PC-3 (cell line): Measurements from ENCODE around the gene HYAL1. TPM values are rescaled to one million over a fixed set of nuclear protein-coding genes. Genes with fewer than 3 reads are reported as not detected.
A peak's percentile ranks its signal among the peaks of the same experiment; 100 is the strongest.

Source experiments
- ATAC-seq: fragments of 200-7000 bp; cut with Tn5 transposase; 2 replicates; pipeline ENCODE4 v1.9.1; 2020; ENCODE audit warnings: mild to moderate bottlenecking, moderate library complexity
- BruUV-seq: library from RNA; stranded (reverse); fragments of 400-500 nt; replicated peaks from 2 replicates; lab custom pipeline; 2021; lab: Mats Ljungman, UMichigan
- CTCF ChIA-PET: fragments of 300-600 bp; sonication (Branson Sonifier 250); formaldehyde crosslinking; loops from one replicate; lab custom pipeline; 2022; ENCODE audit warnings: antibody characterized with exemption; lab: Charles Lee
- POLR2A ChIA-PET: fragments of 300-600 bp; sonication (Branson Sonifier 250); formaldehyde crosslinking; loops from one replicate; lab custom pipeline; 2022; ENCODE audit warnings: antibody characterized with exemption; ENCODE audit not compliant: unreplicated experiment; lab: Charles Lee
- DNase-seq: peaks from one replicate; pipeline ENCODE4 v3.0.0-alpha.2; 2015
- H2AFZ ChIP-seq: fragments of 300-600 bp; sonication (generic); 2 replicates; pipeline ENCODE4 v1.6.0; 2016; ENCODE audit warnings: antibody characterized with exemption, low read length
- H3F3A ChIP-seq: fragments of 300-600 bp; sonication (generic); one replicate; pipeline ENCODE4 v1.6.0; 2017; ENCODE audit warnings: antibody characterized with exemption, low read length, control low read depth, mild to moderate bottlenecking; ENCODE audit not compliant: unreplicated experiment
- H3K27ac ChIP-seq: fragments of 300-600 bp; sonication (generic); 2 replicates; pipeline ENCODE4 v1.5.1; 2016; ENCODE audit warnings: mild to moderate bottlenecking, low read length
- H3K27me3 ChIP-seq: fragments of 300-600 bp; sonication (generic); 2 replicates; pipeline ENCODE4 v1.6.1; 2016; ENCODE audit warnings: low read length, mixed read lengths
- H3K36me3 ChIP-seq: fragments of 300-600 bp; sonication (generic); 2 replicates; pipeline ENCODE4 v1.6.1; 2016; ENCODE audit warnings: low read depth, mixed run types, low read length, mixed read lengths
- H3K4me1 ChIP-seq: fragments of 300-600 bp; sonication (generic); 2 replicates; pipeline ENCODE4 v1.5.1; 2016; ENCODE audit warnings: low read length; ENCODE audit not compliant: insufficient read depth
- H3K4me2 ChIP-seq: fragments of 300-600 bp; sonication (generic); 2 replicates; pipeline ENCODE4 v1.6.0; 2016; ENCODE audit warnings: low read length
- H3K4me3 ChIP-seq: fragments of 300-600 bp; sonication (generic); 2 replicates; pipeline ENCODE4 v1.5.1; 2016; ENCODE audit warnings: mild to moderate bottlenecking, low read length, mixed read lengths
- H3K79me2 ChIP-seq: fragments of 300-600 bp; sonication (generic); 2 replicates; pipeline ENCODE4 v1.6.1; 2017; ENCODE audit warnings: low read length, mixed read lengths
- H3K9ac ChIP-seq: fragments of 300-600 bp; sonication (generic); 2 replicates; pipeline ENCODE4 v1.6.0; 2016; ENCODE audit warnings: mild to moderate bottlenecking, low read length
- H3K9me2 ChIP-seq: fragments of 300-600 bp; sonication (generic); replicated peaks from 2 replicates; pipeline ENCODE4 v1.6.1; 2016; ENCODE audit warnings: mixed run types, low read length, mixed read lengths
- H3K9me3 ChIP-seq: fragments of 300-600 bp; sonication (generic); 2 replicates; pipeline ENCODE4 v1.6.1; 2016; ENCODE audit warnings: low read length, mixed read lengths
- H4K20me1 ChIP-seq: fragments of 300-600 bp; sonication (generic); 2 replicates; pipeline ENCODE4 v1.6.1; 2016; ENCODE audit warnings: low read length, mixed read lengths
- EZH2 ChIP-seq: fragments of 300-600 bp; sonication (generic); IDR thresholded peaks from one replicate; pipeline ENCODE4 v1.6.1; 2017; ENCODE audit warnings: antibody characterized with exemption, mild to moderate bottlenecking, low read length; ENCODE audit not compliant: unreplicated experiment
- EZH2phosphoT487 ChIP-seq: fragments of 300-600 bp; sonication (generic); IDR thresholded peaks from 2 replicates; pipeline ENCODE4 v1.6.1; 2018; ENCODE audit warnings: mild to moderate bottlenecking, antibody characterized with exemption, low read length, borderline replicate concordance
- intact Hi-C: fragments of 100-400 bp; cut with micrococcal nuclease; formaldehyde crosslinking; loops from 2 replicates; pipeline ENCODE4 v1.9.0; 2023
- total RNA-seq: library from RNA; depleted of rRNA; stranded (reverse); fragments of >200 nt; gene quantifications from 2 replicates; pipeline ENCODE4 v1.2.3, GENCODE V29; 2014
- TF ChIP-seq, protein P1 (sequence below): fragments of 300-600 bp; sonication (generic); conservative IDR thresholded peaks from 2 replicates; pipeline ENCODE4 v1.5.1; 2017; ENCODE audit warnings: antibody characterized with exemption, low read depth, mild to moderate bottlenecking, low read length

Gene HYAL1
- total RNA-seq, 1 experiment from 2014 or later, result 1.3 TPM

DNA sequence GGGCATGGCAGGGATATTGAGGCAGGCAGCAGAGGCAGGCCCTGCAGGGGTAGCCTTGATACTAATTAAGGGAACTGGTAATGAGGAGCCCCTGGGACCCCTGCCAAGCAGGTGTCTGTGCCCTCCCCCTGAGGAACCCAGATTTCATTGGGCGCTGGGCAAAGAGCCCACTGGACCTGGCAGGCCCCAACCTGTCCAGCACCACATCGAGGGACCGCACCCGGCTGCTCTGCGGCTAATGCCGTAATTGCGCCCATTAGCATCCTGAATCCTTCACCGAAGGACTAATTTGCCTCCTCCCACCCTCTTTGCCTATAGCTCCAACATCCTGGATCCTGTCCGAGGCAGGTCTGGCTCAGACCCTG is 48.1 kb downstream of the HYAL1 start:
- no TSS peak for BruUV-seq
- no peaks in the 10 kb centered on the region for H3K9me2 ChIP-seq
- DNase-seq, result no peak
- CTCF ChIA-PET, result no interaction called here
- H3K4me3 ChIP-seq, result no peak overlapping the region
- no peak overlapping the region for H3K4me2 ChIP-seq
- no peak overlapping the region for H3K9ac ChIP-seq
- no peak overlapping the region for H3K27ac ChIP-seq
- peaks cover 19% of the 10 kb centered on the region for H3K36me3 ChIP-seq
- H3K27me3 ChIP-seq, result no peaks in the 10 kb centered on the region
- peaks cover 28% of the 10 kb centered on the region for H3K79me2 ChIP-seq
- TF ChIP-seq EZH2phosphoT487 (no peak), EZH2 (no peak)
- TF ChIP-seq, protein P1, sequence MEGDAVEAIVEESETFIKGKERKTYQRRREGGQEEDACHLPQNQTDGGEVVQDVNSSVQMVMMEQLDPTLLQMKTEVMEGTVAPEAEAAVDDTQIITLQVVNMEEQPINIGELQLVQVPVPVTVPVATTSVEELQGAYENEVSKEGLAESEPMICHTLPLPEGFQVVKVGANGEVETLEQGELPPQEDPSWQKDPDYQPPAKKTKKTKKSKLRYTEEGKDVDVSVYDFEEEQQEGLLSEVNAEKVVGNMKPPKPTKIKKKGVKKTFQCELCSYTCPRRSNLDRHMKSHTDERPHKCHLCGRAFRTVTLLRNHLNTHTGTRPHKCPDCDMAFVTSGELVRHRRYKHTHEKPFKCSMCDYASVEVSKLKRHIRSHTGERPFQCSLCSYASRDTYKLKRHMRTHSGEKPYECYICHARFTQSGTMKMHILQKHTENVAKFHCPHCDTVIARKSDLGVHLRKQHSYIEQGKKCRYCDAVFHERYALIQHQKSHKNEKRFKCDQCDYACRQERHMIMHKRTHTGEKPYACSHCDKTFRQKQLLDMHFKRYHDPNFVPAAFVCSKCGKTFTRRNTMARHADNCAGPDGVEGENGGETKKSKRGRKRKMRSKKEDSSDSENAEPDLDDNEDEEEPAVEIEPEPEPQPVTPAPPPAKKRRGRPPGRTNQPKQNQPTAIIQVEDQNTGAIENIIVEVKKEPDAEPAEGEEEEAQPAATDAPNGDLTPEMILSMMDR, result no peak
- peaks cover 14% of the 10 kb centered on the region for H3K4me1 ChIP-seq
- ATAC-seq, result no peak
- no peaks in the 10 kb centered on the region for H3F3A ChIP-seq
- 0 out of 2 replicates have a peak, but pooled peaks cover 7% of the 10 kb centered on the region for H4K20me1 ChIP-seq
- POLR2A ChIA-PET, result no interaction called here
- H2AFZ ChIP-seq, result no peak overlapping the region
- no peaks in the 10 kb centered on the region for H3K9me3 ChIP-seq
- intact Hi-C loops, result no loop called here

DNA sequence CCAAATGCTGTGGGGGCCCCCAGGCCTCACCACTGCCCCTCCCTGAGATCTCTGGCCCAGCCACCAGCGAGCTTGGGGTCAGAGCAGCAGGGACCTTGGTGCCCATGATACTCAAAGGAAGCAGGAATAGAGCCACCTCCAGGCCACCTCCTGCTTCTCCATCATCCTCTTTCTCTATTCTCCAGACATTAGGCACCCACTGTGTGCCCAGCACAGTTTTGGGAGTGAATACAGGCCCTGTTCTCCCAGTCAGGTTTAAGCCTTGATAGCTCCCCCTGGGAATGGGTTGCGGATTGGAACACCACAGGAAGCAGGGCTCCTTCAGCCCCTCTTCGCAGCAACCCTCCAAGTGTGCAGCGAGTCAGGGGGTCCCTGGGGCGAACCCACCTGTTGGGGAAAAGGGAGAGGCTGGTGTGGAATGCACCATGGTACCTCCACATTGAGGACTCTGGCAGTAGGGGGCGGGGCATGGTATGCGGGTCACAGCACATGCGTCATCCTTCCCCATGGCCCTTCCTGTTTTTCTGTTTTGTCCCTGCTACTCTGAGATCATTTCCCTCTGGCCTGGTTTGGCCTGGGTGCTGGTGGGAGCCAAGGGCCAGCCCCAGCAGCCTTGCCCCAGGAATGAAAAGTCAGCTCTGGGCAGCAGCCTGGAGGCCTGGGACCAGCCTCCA is 48.7 kb downstream of the HYAL1 start:
- Histone ChIP-seq H3K9ac (no peak overlapping the region), H3F3A (no peaks in the 10 kb centered on the region), H4K20me1 (0 out of 2 replicates have a peak, but pooled peaks cover 7% of the 10 kb centered on the region), H3K4me3 (no peak overlapping the region), H3K9me2 (no peaks in the 10 kb centered on the region), H3K4me2 (no peak overlapping the region), H3K4me1 (peaks cover 19% of the 10 kb centered on the region), H3K36me3 (peaks cover 19% of the 10 kb centered on the region), H3K79me2 (peaks cover 33% of the 10 kb centered on the region), H2AFZ (no peak overlapping the region), H3K9me3 (no peaks in the 10 kb centered on the region), H3K27ac (no peak overlapping the region), H3K27me3 (no peaks in the 10 kb centered on the region)
- no peak for TF ChIP-seq EZH2phosphoT487
- no peak for TF ChIP-seq EZH2
- TF ChIP-seq, protein P1, result no peak
- intact Hi-C loops, result no loop called here
- no peak for DNase-seq
- ChIA-PET POLR2A (no interaction called here), CTCF (no interaction called here)
- no TSS peak for BruUV-seq
- no peak for ATAC-seq

DNA sequence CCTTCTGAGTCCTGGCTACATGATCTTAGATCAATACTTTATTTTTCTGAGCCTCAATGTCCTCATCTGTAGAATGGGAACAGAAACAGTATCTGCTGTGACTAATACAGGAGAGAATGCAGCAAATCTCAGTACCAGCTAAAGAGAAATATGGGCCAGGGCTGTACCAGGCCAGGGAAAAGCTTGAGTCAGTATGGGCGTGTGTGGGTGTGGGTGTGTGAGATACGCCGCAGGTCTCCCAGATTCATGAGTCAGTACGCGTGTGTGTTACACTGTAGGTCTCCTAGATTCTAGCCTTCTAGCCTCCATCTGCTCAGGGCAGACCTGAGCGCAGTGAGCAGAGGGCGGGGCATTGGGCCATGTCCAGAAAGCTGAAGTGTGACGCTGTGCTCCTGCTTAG is 52.2 kb downstream of the HYAL1 start:
- intact Hi-C loops, result no loop called here
- DNase-seq (peak; percentile 96), ATAC-seq (peak; percentile 78)
- Histone ChIP-seq H4K20me1 (0 out of 2 replicates have a peak, but pooled peaks cover 7% of the 10 kb centered on the region), H3K79me2 (peaks cover 67% of the 10 kb centered on the region), H3K4me3 (no peak overlapping the region), H2AFZ (no peak overlapping the region), H3F3A (peaks cover 5% of the 10 kb centered on the region), H3K36me3 (peaks cover 5% of the 10 kb centered on the region; the same call in 1 of the 2 replicates), H3K27me3 (no peaks in the 10 kb centered on the region), H3K4me1 (peaks cover 50% of the 10 kb centered on the region), H3K27ac (peak overlapping the region; percentile 58), H3K9me3 (no peaks in the 10 kb centered on the region), H3K9ac (no peak overlapping the region), H3K9me2 (no peaks in the 10 kb centered on the region), H3K4me2 (peak overlapping the region; percentile 12; the same call in 1 of the 2 replicates)
- TF ChIP-seq EZH2phosphoT487 (no peak), EZH2 (no peak)
- TF ChIP-seq, protein P1, result no peak
- CTCF ChIA-PET, result interaction anchor here (0.6 to 1.4 kb wide), 4 partner anchors 9 to 57 kb away, joined by 3 to 4 read pairs (median 4); partner anchors contain the start of gene GNAI2
- POLR2A ChIA-PET, result no interaction called here
- no TSS peak for BruUV-seq
